A549 (cell line): ENCODE data around the gene CHRNA10.

ENCODE experiments used
- CBX8 ChIP-seq: fragments of 200-600 bp; sonication (generic); IDR thresholded peaks from 2 replicates; pipeline ENCODE4 v1.6.1; 2016
- CHD2 ChIP-seq: fragments of 150-350 bp; IDR thresholded peaks from 2 replicates; pipeline ENCODE4 v1.6.1; 2014; ENCODE audit warnings: low read length; ENCODE audit not compliant: partially characterized antibody
- CTCF ChIP-seq: fragments of >200 bp; sonication (Bioruptor Twin); formaldehyde crosslinking; IDR thresholded peaks from 3 replicates; pipeline ENCODE4 v1.5.1; 2016
- E2F6 ChIP-seq: IDR thresholded peaks from 2 replicates; pipeline ENCODE4 v1.6.1; 2012; ENCODE audit warnings: low read depth, borderline replicate concordance
- EP300 ChIP-seq, 2 experiments: fragments of >200 bp; sonication (Bioruptor Twin); formaldehyde crosslinking; IDR thresholded peaks; 2 replicates in 1 of 2; 3 replicates in 1 of 2; pipeline ENCODE4 v1.6.1; 2016 to 2017
- KDM1A ChIP-seq: fragments of 200-600 bp; sonication (generic); IDR thresholded peaks from 2 replicates; pipeline ENCODE4 v1.6.1; 2016; ENCODE audit warnings: low read depth, mild to moderate bottlenecking
- MAX ChIP-seq: IDR thresholded peaks from 2 replicates; pipeline ENCODE4 v1.6.1; 2012

GRCh38 chr11:3684819-3685172 is 13.6 kb upstream of the CHRNA10 start:
- TF ChIP-seq CBX8 (no peak), CTCF (no peak), EP300 (IDR thresholded peaks at IDR 0.05) (no peak), KDM1A (no peak), CHD2 (no peak), E2F6 (no peak), MAX (no peak)
